Measurements from ENCODE around the gene CFAP70. TPM values are rescaled to one million over a fixed set of nuclear protein-coding genes. Genes with fewer than 3 reads are reported as not detected.
"Not testable (repeated sequence)": the region's sequence is repeated elsewhere in the genome, so short reads cannot be mapped to it uniquely, and the experiment has no call there.

The CFAP70 gene
- total and polyA plus RNA-seq, 2 donors = 1.7 to 14.3 TPM

DNA sequence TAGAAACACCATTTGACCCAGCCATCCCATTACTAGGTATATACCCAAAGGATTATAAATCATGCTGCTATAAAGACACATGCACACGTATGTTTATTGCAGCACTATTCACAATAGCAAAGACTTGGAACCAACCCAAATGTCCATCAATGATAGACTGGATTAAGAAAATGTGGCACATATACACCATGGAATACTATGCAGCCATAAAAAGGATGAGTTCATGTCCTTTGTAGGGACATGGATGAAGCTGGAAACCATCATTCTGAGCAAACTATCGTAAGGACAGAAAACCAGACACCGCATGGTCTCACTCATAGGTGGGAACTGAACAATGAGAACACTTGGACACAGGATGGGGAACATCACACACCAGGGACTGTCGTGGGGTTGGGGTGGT is 35.7 kb upstream of the CFAP70 start:
- not testable (repeated sequence) for H3K4me3 ChIP-seq (ENCODE audit: low read length in 2 of 2); H3K9me3 ChIP-seq (ENCODE audit: control insufficient read depth in 2 of 2, insufficient read depth in 1 of 2, low read length in 1 of 2); H3K4me1 ChIP-seq (ENCODE audit: control insufficient read depth in 2 of 2, insufficient read depth in 2 of 2, low read length in 2 of 2); H3K27me3 ChIP-seq (ENCODE audit: control insufficient read depth in 2 of 2, insufficient read depth in 1 of 2, low read length in 1 of 2); H3K27ac ChIP-seq (ENCODE audit: low read depth in 1 of 2, low read length in 1 of 2); DNase-seq (ENCODE audit: low read depth in 6 of 9, low spot score in 9 of 9)
- peaks cover 21 to 37% of the 10 kb centered on the region in 2 donors for H3K36me3 ChIP-seq (ENCODE audit: control insufficient read depth in 2 of 2, insufficient read depth in 2 of 2, low read length in 1 of 2)
- 100% methylated on average over 3 of the region's 4 CpGs for WGBS

GRCh38 chr10:73388228-73388627 is 29.6 kb upstream of the CFAP70 start:
- Histone ChIP-seq H3K27me3 (ENCODE audit: control insufficient read depth in 2 of 2, insufficient read depth in 1 of 2, low read length in 1 of 2) (no peaks in the 10 kb centered on the region), H3K4me1 (ENCODE audit: control insufficient read depth in 2 of 2, insufficient read depth in 2 of 2, low read length in 2 of 2) (no peaks in the 10 kb centered on the region), H3K36me3 (ENCODE audit: control insufficient read depth in 2 of 2, insufficient read depth in 2 of 2, low read length in 1 of 2) (peaks cover 15 to 41% of the 10 kb centered on the region in 2 donors), H3K27ac (ENCODE audit: low read depth in 1 of 2, low read length in 1 of 2) (no peak overlapping the region), H3K4me3 (ENCODE audit: low read length in 2 of 2) (no peak overlapping the region), H3K9me3 (ENCODE audit: control insufficient read depth in 2 of 2, insufficient read depth in 1 of 2, low read length in 1 of 2) (no peaks in the 10 kb centered on the region)
- WGBS = 97% methylated on average over 4 of the region's 4 CpGs
- DNase-seq (ENCODE audit: low read depth in 6 of 9, low spot score in 9 of 9) = no peak

DNA sequence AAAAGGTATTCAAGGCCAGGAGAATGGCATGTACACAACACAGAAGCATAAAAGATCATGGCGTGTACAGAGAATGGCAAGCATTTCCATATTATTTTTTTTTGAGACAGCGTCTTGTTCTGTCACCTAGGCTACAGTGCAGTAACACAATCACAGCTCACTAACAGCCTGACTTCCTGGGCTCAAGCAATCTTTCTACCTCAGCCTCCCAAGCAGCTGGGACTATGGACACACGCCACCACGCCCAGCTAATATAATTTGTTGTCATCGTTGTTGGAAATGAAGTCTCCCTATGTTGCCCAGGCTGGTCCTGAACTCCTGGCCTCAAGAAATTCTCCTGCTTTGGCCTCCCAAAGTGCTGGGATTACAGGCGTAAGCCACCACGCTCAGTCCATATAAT is 27.9 kb upstream of the CFAP70 start:
- WGBS = 97% methylated on average over 7 of the region's 7 CpGs

DNA sequence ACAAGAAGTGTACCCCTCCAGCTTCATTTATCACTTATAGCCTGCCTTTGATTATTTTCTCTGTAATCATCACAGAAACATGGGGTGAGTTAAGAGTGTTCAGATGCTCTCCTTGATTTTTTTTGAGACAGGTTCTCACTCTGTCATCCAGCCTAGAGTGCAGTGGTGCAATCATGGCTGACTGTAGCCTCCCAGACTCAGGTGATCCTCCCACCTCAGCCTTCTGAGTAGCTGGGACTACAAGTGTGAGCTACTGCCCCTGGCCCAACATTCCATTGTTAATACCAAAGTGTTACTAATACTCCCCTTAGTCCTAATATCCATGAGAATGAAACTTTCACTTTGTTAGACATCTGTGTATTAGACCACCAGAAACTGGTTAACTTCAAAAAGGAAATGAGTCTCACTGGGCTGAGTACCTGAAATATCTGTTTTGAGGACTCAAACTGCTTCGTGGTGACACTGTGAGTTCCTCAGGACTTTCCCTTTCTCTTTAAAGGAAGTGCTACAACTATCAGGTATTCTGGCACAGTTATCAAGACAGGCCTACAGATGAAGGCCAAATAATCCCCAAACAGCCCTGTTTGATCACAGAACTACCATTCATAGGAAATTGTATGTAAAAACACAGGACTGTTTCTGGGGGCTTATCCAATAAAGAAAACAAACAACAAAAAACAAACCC is 20.5 kb upstream of the CFAP70 start:
- no peaks in the 10 kb centered on the region for H3K9me3 ChIP-seq (ENCODE audit: control insufficient read depth in 2 of 2, insufficient read depth in 1 of 2, low read length in 1 of 2)
- H3K4me1 ChIP-seq (ENCODE audit: control insufficient read depth in 2 of 2, insufficient read depth in 2 of 2, low read length in 2 of 2) = no peaks in the 10 kb centered on the region
- no peak for DNase-seq (ENCODE audit: low read depth in 6 of 9, low spot score in 9 of 9)
- no peak overlapping the region for H3K27ac ChIP-seq (ENCODE audit: low read depth in 1 of 2, low read length in 1 of 2)
- no peaks in the 10 kb centered on the region for H3K27me3 ChIP-seq (ENCODE audit: control insufficient read depth in 2 of 2, insufficient read depth in 1 of 2, low read length in 1 of 2)
- 29% methylated on average over 1 of the region's 1 CpG for WGBS
- peaks cover 31 to 61% of the 10 kb centered on the region in 2 donors for H3K36me3 ChIP-seq (ENCODE audit: control insufficient read depth in 2 of 2, insufficient read depth in 2 of 2, low read length in 1 of 2)
- no peak overlapping the region for H3K4me3 ChIP-seq (ENCODE audit: low read length in 2 of 2)

More for the DNA sequence above, 27.9 kb upstream of the CFAP70 start:
- Histone ChIP-seq H3K27me3 (ENCODE audit: control insufficient read depth in 2 of 2, insufficient read depth in 1 of 2, low read length in 1 of 2) (no peaks in the 10 kb centered on the region), H3K4me1 (ENCODE audit: control insufficient read depth in 2 of 2, insufficient read depth in 2 of 2, low read length in 2 of 2) (no peaks in the 10 kb centered on the region), H3K27ac (ENCODE audit: low read depth in 1 of 2, low read length in 1 of 2) (no peak overlapping the region), H3K4me3 (ENCODE audit: low read length in 2 of 2) (no peak overlapping the region), H3K9me3 (ENCODE audit: control insufficient read depth in 2 of 2, insufficient read depth in 1 of 2, low read length in 1 of 2) (no peaks in the 10 kb centered on the region), H3K36me3 (ENCODE audit: control insufficient read depth in 2 of 2, insufficient read depth in 2 of 2, low read length in 1 of 2) (peaks cover 23 to 54% of the 10 kb centered on the region in 2 donors)
- DNase-seq (ENCODE audit: low read depth in 6 of 9, low spot score in 9 of 9) = no peak

DNA sequence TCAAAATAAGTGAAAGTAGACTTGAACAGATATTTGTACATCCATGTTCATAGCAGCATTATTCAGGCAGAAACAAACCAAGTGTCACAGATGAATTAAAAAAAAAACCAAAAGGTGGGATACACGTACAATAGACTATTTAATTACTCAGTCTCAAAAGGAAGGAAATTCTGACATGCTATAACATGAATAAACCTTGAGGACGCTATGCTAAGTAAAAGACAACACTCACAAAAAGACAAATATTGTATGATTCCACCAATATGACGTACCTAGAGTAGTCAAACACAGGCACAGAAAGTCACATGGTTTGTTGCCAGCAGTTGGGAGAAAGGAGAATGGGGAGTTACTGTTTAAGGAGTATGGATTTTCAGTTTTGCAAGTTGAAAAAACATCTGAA is 18.0 kb upstream of the CFAP70 start:
- Histone ChIP-seq H3K9me3 (ENCODE audit: control insufficient read depth in 2 of 2, insufficient read depth in 1 of 2, low read length in 1 of 2) (no peaks in the 10 kb centered on the region), H3K27ac (ENCODE audit: low read depth in 1 of 2, low read length in 1 of 2) (no peak overlapping the region), H3K36me3 (ENCODE audit: control insufficient read depth in 2 of 2, insufficient read depth in 2 of 2, low read length in 1 of 2) (peaks cover 22 to 45% of the 10 kb centered on the region in 2 donors), H3K4me3 (ENCODE audit: low read length in 2 of 2) (no peak overlapping the region), H3K27me3 (ENCODE audit: control insufficient read depth in 2 of 2, insufficient read depth in 1 of 2, low read length in 1 of 2) (no peaks in the 10 kb centered on the region), H3K4me1 (ENCODE audit: control insufficient read depth in 2 of 2, insufficient read depth in 2 of 2, low read length in 2 of 2) (no peaks in the 10 kb centered on the region)
- 78% methylated on average over 3 of the region's 3 CpGs for WGBS
- no peak for DNase-seq (ENCODE audit: low read depth in 6 of 9, low spot score in 9 of 9)

DNA sequence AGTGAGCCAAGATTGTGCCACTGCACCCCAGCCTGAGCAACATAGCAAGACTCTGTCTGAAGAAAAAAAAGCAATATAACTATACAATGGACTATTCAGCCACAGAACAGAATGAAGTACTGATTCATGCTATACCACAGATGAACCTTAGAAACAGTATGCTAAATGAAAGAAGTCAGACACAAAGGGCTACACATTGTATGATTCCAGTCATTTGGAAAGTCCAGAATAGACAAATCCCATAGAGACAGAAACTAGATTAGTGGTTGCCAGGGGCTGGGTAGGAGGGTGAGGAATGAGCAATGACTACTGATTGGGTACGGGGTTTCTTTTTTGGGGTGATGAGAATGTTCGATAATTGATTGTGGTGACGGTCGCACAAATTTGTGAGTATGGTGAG is 9.6 kb upstream of the CFAP70 start:
- H3K27ac ChIP-seq (ENCODE audit: low read depth in 1 of 2, low read length in 1 of 2) = no peak overlapping the region
- no peaks in the 10 kb centered on the region for H3K4me1 ChIP-seq (ENCODE audit: control insufficient read depth in 2 of 2, insufficient read depth in 2 of 2, low read length in 2 of 2)
- peaks cover 0 to 9% of the 10 kb centered on the region in 2 donors for H3K36me3 ChIP-seq (ENCODE audit: control insufficient read depth in 2 of 2, insufficient read depth in 2 of 2, low read length in 1 of 2)
- DNase-seq (ENCODE audit: low read depth in 6 of 9, low spot score in 9 of 9) = no peak
- no peaks in the 10 kb centered on the region for H3K9me3 ChIP-seq (ENCODE audit: control insufficient read depth in 2 of 2, insufficient read depth in 1 of 2, low read length in 1 of 2)
- no peaks in the 10 kb centered on the region for H3K27me3 ChIP-seq (ENCODE audit: control insufficient read depth in 2 of 2, insufficient read depth in 1 of 2, low read length in 1 of 2)
- no peak overlapping the region for H3K4me3 ChIP-seq (ENCODE audit: low read length in 2 of 2)
- 98% methylated on average over 4 of the region's 4 CpGs for WGBS

DNA sequence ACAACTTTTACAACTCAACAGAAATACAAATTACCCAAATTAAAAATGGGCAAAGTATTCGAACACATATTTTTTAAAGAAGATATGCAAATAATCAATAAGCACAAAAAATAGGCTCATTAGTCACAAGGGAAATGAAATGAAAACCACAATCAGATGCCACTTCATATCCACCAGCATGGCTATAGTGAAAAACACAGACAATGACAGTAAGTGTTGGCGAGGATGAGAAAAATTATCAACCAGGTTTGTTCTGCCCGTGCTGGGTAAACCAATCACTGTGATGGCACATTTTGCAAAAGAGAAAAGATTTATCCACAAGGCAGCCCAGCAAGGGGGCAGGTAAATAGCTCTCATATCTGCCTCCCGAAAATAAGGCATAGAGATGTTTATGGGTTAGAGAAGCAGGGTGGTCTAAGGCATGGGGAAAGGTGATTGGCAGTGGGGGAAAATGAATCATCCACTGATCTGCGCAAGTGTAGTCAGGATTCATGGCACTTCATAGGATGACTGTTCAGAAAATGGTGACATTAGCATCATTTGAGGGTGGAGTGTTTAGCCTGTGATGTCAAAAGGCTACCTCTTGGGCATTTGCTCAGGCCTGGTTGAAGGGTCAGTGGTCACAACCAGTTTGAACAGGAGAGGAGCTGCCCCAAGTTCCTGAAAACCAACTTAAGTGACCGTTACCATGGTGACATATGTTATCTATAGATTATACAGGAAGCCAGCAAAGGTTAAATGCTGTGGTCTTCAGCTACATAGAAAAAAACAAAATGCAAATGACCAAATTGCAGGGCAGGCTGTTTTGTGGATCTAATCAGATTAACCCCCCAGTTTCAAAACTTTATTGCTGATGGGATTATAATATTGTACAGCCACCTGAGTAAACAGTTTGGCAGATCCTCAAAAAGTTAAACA is 8.0 kb upstream of the CFAP70 start:
- no peaks in the 10 kb centered on the region for H3K4me1 ChIP-seq (ENCODE audit: control insufficient read depth in 2 of 2, insufficient read depth in 2 of 2, low read length in 2 of 2)
- no peaks in the 10 kb centered on the region for H3K9me3 ChIP-seq (ENCODE audit: control insufficient read depth in 2 of 2, insufficient read depth in 1 of 2, low read length in 1 of 2)
- no peak for DNase-seq (ENCODE audit: low read depth in 6 of 9, low spot score in 9 of 9)
- H3K36me3 ChIP-seq (ENCODE audit: control insufficient read depth in 2 of 2, insufficient read depth in 2 of 2, low read length in 1 of 2) = peaks cover 0 to 9% of the 10 kb centered on the region in 2 donors
- WGBS = 94% methylated on average over 6 of the region's 6 CpGs
- no peaks in the 10 kb centered on the region for H3K27me3 ChIP-seq (ENCODE audit: control insufficient read depth in 2 of 2, insufficient read depth in 1 of 2, low read length in 1 of 2)
- H3K4me3 ChIP-seq (ENCODE audit: low read length in 2 of 2) = no peak overlapping the region
- no peak overlapping the region for H3K27ac ChIP-seq (ENCODE audit: low read depth in 1 of 2, low read length in 1 of 2)

GRCh38 chr10:73364964-73365363 is 6.3 kb upstream of the CFAP70 start:
- peaks cover 0 to 9% of the 10 kb centered on the region in 2 donors for H3K36me3 ChIP-seq (ENCODE audit: control insufficient read depth in 2 of 2, insufficient read depth in 2 of 2, low read length in 1 of 2)
- no peak overlapping the region for H3K4me3 ChIP-seq (ENCODE audit: low read length in 2 of 2)
- WGBS = 96% methylated on average over 3 of the region's 3 CpGs

GRCh38 chr10:73359492-73359891 is 828 bp upstream of the CFAP70 start:
- Histone ChIP-seq H3K4me1 (ENCODE audit: control insufficient read depth in 2 of 2, insufficient read depth in 2 of 2, low read length in 2 of 2) (peaks cover 0 to 11% of the 10 kb centered on the region in 2 donors), H3K27me3 (ENCODE audit: control insufficient read depth in 2 of 2, insufficient read depth in 1 of 2, low read length in 1 of 2) (peaks cover 0 to 2% of the 10 kb centered on the region in 2 donors), H3K36me3 (ENCODE audit: control insufficient read depth in 2 of 2, insufficient read depth in 2 of 2, low read length in 1 of 2) (no peaks in the 10 kb centered on the region), H3K4me3 (ENCODE audit: low read length in 2 of 2) (no peak overlapping the region), H3K9me3 (ENCODE audit: control insufficient read depth in 2 of 2, insufficient read depth in 1 of 2, low read length in 1 of 2) (no peaks in the 10 kb centered on the region), H3K27ac (ENCODE audit: low read depth in 1 of 2, low read length in 1 of 2) (no peak overlapping the region)
- whole genome bisulfite sequencing = 91% methylated on average over 8 of the region's 8 CpGs
- DNase-seq (ENCODE audit: low read depth in 6 of 9, low spot score in 9 of 9) = no peak

More at GRCh38 chr10:73364964-73365363, 6.3 kb upstream of the CFAP70 start:
- Histone ChIP-seq H3K9me3 (ENCODE audit: control insufficient read depth in 2 of 2, insufficient read depth in 1 of 2, low read length in 1 of 2) (no peaks in the 10 kb centered on the region), H3K27ac (ENCODE audit: low read depth in 1 of 2, low read length in 1 of 2) (no peak overlapping the region), H3K4me1 (ENCODE audit: control insufficient read depth in 2 of 2, insufficient read depth in 2 of 2, low read length in 2 of 2) (no peaks in the 10 kb centered on the region), H3K27me3 (ENCODE audit: control insufficient read depth in 2 of 2, insufficient read depth in 1 of 2, low read length in 1 of 2) (no peaks in the 10 kb centered on the region)
- DNase-seq (ENCODE audit: low read depth in 6 of 9, low spot score in 9 of 9) = no peak
